Embryonic facial prominence (tissue), 1 donor: ENCODE results near the gene FOXN3.
"Not testable (repeated sequence)": the region's sequence is repeated elsewhere in the genome, so short reads cannot be mapped to it uniquely, and the experiment has no call there.

Experiments used
- DNase-seq: peaks from one replicate; pipeline ENCODE4 v3.0.0-alpha.2; 2016; ENCODE audit errors: extremely low spot score

FOXN3 gene

GRCh38 chr14:89228921-89229639 is 188.0 kb downstream of the FOXN3 start:
- DNase-seq: no peak

DNA sequence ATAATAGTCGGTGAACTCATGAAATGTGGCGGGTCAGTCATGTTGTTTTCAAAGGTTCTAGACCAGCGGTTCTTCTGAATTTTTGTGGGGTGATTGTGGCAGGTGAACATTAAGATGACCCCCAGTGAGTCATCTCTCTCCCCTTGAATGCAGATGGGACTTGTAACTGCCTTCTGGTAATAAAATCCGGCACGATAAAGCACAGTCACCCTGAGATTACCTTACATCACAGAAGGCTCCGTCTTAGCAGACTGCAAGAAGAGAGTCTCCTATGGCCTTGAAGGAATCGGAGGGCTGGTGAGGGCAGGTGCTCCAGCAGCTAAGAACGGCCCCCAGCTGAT is 189.6 kb downstream of the FOXN3 start:
- no peak for DNase-seq

GRCh38 chr14:89226801-89227495 is 190.1 kb downstream of the FOXN3 start:
- DNase-seq: peak; percentile 69

DNA sequence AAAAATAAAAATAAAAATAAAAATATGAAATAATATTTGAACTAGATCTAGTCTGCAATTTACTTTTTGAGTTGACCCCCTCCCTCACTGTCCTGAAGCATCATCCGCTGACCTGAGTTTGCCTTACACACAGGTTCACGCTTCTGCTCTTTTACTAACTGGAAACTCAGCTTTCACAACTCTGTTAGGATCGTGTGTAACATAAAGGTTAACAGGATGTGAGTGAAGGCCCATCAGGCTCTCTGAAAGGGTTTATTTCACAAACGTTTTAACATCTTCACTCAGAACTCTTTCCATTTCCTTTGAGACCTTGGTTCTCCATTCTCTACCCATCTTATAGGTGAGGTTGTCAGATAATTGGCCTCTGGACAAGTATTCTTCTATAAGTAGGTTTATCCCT is 191.4 kb downstream of the FOXN3 start:
- DNase-seq: no peak

DNA sequence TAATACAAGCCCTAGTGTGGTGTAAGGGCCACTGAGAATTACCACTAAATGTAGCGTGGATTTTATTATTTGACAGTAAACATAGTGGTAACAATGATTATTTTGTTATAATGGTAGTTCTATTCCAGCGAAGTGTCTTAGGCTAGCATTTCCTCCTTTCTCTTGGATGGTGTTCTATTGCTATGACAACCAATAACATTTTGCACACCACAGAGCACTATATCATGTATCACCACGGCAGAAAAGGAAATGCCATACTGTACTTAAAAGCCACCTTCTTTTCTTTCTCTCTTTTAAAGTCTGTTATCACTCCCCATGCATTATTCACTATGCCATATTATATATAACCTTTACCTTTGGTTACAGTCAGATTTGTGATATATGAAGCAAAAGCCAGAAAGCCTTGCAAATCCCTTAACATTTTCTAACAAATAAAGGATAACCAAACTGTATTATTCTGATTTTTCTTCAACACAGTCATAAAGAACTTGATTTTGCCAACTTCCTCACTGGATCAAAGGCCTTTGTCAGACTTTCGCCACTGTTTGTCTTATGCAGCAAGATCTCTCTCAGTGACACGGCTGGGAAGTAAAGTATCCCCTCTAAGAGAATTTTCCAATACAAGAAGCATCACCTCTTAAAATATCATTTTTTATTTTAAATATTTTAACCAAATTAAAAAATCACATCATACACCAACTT is 195.8 kb downstream of the FOXN3 start:
- peak; percentile 82 for DNase-seq

DNA sequence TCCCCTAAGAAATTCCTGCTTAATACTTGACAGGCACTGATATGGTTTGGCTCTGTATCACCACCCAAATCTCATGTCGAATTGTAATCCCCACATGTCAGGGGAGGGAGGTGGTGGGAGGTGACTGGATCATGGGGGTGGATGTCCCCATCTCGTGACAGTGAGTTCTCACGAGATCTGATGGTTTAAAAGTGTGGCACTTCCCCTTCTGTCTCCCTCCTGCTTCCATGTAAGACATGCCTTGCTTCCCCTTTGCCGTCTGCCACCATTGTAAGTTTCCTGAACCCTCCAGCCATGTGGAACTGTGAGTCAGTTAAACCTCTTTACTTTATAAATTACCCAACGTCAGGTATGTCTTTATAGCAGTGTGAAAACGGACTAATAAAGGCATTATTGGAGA is 198.0 kb downstream of the FOXN3 start:
- no peak for DNase-seq

- no peak for DNase-seq
These were observed 199.1 kb downstream of the FOXN3 start for GRCh38 chr14:89217891-89218290.

DNA sequence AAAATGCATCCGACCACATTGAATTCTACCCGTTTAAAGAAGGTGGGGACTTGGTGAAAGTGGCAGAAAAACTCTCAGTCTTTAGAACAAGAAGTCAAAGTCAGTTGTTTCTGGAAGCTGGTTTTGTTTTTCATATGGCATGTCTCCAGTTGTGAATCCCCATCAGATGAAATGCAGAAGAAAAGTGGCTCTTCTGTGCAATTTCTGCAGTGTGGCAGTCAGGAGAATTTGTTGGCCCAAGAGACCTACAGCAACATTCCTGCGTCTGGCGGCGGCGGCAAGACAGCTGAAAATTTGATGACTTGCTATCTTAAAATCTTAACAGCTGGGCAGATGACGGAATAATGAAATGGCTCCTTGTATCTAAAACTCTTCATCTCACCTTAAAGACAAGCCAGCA is 201.5 kb downstream of the FOXN3 start:
- DNase-seq: no peak

GRCh38 chr14:89215114-89215513 is 201.9 kb downstream of the FOXN3 start:
- peak; percentile 51 for DNase-seq

DNA sequence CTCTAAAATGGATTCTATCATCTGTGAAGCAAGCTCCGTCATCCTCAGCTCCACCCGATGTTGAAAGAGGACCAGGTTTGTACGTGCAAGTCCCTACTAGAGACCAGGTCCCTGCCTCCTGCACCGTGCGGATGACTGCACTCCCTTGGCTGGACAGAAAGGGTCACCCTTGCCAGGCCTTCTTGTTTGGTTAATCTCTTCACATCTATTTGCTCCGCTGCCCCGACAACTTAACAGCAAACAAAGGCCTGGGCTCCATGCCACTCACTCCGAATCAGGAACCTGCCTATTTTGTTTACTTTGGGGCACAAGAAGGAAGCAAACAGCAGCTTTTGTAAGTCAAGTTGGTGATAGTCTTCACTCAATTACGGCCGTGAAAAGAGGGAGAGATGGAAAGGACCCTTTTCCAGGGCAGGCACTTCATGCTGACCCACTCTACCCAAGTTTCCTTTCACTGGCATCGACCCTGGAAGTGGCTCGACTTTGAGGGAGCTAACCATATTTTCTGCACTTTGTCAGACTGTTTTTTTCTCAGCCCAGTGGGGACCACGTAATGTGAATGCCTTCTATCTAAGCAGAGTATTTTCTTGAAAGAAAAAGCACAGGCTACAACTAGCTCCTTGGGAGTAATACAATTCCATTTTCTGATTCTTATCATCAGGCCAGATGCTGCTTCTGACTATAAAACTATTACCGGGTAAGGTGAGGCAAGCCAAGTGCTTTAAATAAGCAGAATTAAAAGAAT is 202.6 kb downstream of the FOXN3 start:
- DNase-seq: no peak

DNA sequence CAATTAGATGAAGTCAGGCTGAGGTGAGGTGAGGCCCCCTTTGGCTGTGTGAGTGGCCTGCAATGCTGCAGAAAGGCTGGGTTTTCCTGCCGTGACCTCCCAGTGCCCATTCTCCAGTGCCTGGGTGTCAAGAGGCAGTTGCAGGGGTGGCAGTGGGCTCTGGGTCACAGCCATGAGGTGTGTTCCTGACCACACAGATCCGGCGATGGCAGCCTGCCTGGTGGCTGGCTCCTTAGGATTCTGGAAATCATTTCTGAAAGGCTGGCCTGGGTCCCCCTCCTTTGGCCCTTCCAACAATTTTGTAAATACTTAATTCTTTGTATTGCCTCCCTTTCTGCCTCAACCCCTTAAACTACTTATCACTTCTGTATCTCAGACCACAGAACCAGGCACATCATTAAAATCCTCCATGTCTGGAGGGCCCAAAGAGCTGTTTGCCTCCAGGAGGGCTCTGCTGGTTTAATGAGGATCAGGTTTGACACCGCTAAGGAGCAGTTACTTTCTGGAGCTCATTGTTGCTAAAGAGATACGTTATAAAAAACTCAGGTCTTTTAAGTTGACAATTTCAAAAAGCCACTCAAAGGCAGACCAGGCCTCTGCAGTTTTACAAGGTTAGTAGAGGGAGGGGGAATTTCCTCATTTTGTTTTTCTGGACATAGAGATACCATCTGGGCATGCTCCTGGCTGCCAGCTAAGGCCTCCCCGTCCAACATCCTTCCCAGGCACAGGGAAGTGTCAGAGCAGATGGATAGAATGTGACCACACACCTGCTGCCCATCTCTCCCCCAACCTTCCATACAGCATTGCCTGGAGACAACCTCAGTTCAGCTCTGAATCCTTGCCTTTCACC is 204.4 kb downstream of the FOXN3 start:
- no peak for DNase-seq

GRCh38 chr14:89209558-89209957 is 207.5 kb downstream of the FOXN3 start:
- no peak for DNase-seq

DNA sequence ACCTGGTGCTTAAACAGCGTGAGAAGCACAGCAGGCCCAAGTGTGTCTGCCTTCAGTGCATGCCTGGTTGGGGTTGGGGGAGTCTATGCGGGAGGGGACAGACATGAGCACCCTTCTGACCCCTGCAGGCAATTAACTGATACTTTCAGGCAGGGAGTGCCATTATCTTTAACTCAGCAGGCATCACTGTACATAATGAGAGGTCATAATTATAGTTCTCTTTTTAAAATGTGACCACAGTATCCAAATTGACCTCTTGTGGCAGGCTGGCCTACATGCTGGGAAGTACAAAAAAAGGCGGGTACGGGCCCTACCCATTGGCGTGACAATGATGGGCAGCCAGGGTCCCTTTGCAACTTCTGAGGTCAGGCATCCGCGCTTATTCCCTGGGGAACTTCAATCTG is 209.1 kb downstream of the FOXN3 start:
- no peak for DNase-seq

DNA sequence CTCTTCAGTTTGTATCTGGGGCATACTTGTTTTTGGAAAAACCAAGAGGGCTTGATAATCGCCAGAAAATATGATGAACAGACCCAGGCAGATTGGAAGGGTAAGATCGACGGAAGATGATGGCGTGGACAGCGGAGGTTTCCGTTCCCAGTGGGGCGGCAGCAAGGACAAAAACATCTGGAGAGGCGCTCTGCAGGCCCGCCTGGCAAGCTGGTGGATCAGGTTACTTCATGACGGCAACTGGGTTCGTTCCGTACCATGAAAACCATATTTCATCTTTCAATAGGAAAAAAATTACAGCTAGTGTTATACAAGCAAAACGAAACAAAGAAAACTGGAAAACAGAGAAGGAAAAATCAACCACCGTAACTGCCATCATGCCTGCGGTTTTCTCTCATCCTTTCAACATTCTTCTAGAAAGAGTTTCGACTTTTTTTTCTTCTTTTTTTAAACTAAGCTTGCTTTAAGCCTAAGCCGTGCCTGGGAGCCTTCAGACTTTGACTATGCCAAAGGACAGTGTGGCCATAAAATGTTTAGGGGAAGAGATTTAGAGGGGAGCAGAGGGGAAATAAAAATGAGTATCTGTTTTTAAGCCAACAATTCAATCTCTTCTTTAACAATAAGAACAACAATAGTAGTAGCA is 210.5 kb downstream of the FOXN3 start:
- peak; percentile 71 for DNase-seq

- DNase-seq: no peak
These were observed 211.8 kb downstream of the FOXN3 start for GRCh38 chr14:89205137-89205740.

- no peak for DNase-seq
These were observed 214.4 kb downstream of the FOXN3 start for GRCh38 chr14:89202413-89203190.

DNA sequence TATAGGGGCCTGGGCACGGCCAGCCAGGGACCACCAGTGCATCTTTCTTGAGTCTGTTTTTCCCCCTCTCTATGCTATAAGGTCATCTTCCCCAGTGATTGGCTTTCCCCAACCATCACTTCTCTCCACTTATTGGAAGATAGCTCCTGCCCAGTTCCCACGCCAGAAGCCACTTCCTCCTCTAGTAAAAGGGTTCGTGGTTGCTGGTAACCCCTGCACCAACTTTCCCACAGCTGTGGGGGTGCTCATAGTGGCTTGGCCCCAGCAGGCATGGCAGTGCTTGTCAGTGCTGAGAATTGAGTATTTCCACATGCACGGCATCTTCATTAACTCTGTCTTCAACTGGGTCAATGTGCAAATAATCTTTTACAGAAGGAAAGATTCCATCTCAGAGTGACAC is 215.4 kb downstream of the FOXN3 start:
- no peak for DNase-seq

- DNase-seq: not testable (repeated sequence)
These were observed 217.7 kb downstream of the FOXN3 start for GRCh38 chr14:89199357-89199756.

DNA sequence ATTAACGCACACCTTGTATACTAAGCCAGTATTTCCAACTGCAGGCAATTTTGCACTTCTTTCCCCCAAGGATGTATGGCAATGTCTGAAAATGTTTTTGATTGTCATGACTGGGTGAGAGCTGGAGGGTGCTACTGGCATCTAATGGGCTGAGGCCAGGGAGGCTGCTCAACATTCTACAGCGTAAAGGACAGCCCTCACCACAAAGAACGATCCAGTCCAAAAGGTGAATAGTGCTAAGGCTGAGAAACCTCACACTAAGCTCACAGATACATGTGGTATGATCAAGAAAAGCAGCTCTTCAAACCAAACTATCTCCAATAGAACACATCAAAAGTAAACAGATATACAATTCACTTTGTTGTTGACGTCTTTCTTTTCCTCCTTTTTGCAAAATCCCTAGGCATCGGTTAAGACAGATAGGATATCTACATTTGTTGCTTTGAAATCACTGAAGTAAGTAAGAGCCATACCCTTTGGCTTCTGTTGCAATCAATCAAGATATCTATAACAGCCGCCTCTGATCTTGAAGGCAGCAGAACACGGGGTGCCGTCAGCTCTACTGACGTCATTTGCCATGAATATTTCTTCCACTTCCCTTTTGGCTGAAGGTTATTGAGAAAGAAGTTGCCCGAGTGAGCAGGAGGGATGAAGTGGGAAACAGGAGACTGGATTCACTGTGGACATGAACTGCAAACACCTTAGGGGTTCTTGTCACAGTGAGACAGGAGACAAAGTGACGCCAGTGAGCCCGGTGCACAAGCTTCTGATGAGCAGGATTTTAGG is 218.3 kb downstream of the FOXN3 start:
- DNase-seq: no peak
